Transverse colon (tissue), 4 donors: Measurements from ENCODE around the gene MYO3A. TPM values are rescaled to one million over a fixed set of nuclear protein-coding genes. Genes with fewer than 3 reads are reported as not detected.

Source experiments
- DNase-seq: peaks from one replicate; pipeline ENCODE4 v3.0.0-alpha.2; 2019
- H3K27ac ChIP-seq, 4 donors: fragments of 200-600 bp; sonication (generic); 2 replicates each; pipeline ENCODE4 v1.5.1; 2016 to 2018; ENCODE audit warnings: inconsistent platforms in 4 of 4
- H3K27me3 ChIP-seq: fragments of 200-600 bp; sonication (generic); 2 replicates; pipeline ENCODE4 v1.5.1; 2017; ENCODE audit warnings: inconsistent platforms
- H3K36me3 ChIP-seq, 4 donors: fragments of 200-600 bp; sonication (generic); 2 replicates each; pipeline ENCODE4 v1.5.1; 2017 to 2019; ENCODE audit warnings: inconsistent platforms in 4 of 4
- H3K4me1 ChIP-seq, 4 donors: fragments of 200-600 bp; sonication (generic); 2 replicates each; pipeline ENCODE4 v1.5.1; 2017 to 2020; ENCODE audit warnings: inconsistent platforms in 4 of 4
- H3K4me3 ChIP-seq, 4 donors: fragments of 200-600 bp; sonication (generic); 1 replicate in 1 of 4; 2 replicates in 3 of 4; pipeline versions ENCODE4 v1.5.1 to v1.6.1; 2017 to 2019; ENCODE audit warnings: inconsistent platforms in 4 of 4
- H3K9me3 ChIP-seq, 2 donors: fragments of 200-600 bp; sonication (generic); 2 replicates each; pipeline ENCODE4 v1.5.1; 2017 to 2019; ENCODE audit warnings: inconsistent platforms in 2 of 2
- EP300 ChIP-seq: sonication (generic); formaldehyde crosslinking; IDR thresholded peaks from one replicate; pipeline ENCODE4 v1.6.1; 2017; ENCODE audit warnings: antibody characterized with exemption, low read depth
- POLR2A ChIP-seq: fragments of 450-650 bp; IDR thresholded peaks from one replicate; pipeline ENCODE4 v1.6.1; 2016; ENCODE audit warnings: antibody characterized with exemption, mild to moderate bottlenecking, moderate library complexity
- POLR2AphosphoS5 ChIP-seq, 3 donors: sonication (generic); formaldehyde crosslinking; IDR thresholded peaks; one replicate each; pipeline ENCODE4 v1.6.1; 2016; ENCODE audit warnings: antibody characterized with exemption in 3 of 3
- WGBS, 2 donors: methylation state at CpG; one replicate each; pipeline ENCODE4 v1.1.5; 2018; ENCODE audit warnings: low coverage in 1 of 2; 5-methylcytosine and 5-hydroxymethylcytosine counted together
- in situ Hi-C, 4 donors: fragments of 200-750 bp; cut with MboI; loops; one replicate each; pipeline versions ENCODE4 v1.15.0 to v1.15.1; 2017; ENCODE audit warnings: low sequenced_read_pairs in 3 of 4, low pct_ligation_motif_present in 1 of 4, low pct_unique_long_range_greater_than_20kb in 1 of 4
- intact Hi-C: fragments of 100-400 bp; cut with DNase I; formaldehyde crosslinking; loops from one replicate; pipeline ENCODE4 v1.15.1; 2023; ENCODE audit warnings: low total_unique reads
- total RNA-seq, 4 donors: library from RNA; depleted of rRNA; stranded (reverse); fragments of >200 nt; gene quantifications; one replicate each; pipeline ENCODE4 v1.1.0, GENCODE V29; 2016
- TF ChIP-seq, protein P1 (sequence below), 5 experiments: fragments of 200-600 bp in 3 of 5; fragments of 450-650 bp in 2 of 5; sonication (generic) in 3 of 5; IDR thresholded peaks; 1 replicate in 2 of 5; 2 replicates in 3 of 5; pipeline ENCODE4 v1.5.1; 2016 to 2017; ENCODE audit warnings: antibody characterized with exemption in 5 of 5, inconsistent platforms in 3 of 5, mild to moderate bottlenecking in 2 of 5, moderate library complexity in 1 of 5

The MYO3A gene
- total RNA-seq, 4 donors from 2014 or later, result 0.27 to 1.3 (median 1.2) TPM; not detected in 1

DNA sequence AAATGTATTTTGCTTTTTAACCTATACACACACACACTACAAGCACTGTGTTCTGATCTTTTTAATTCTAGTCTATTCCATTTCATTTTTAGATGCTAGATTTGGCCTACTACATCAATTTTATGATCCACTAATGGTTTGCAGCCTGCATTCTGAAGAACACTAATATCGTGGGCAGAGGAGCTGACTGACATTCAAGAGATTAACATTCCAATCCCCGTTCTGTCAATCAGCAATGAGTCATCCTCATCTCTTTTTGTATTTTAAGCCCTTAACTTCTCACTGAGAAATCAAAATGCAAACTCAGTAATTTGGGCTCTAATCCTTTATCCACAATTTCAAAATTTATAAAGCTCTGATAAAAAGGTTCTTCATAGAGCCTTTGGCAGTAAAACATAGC, 235.4 kb downstream of the MYO3A start:
- intact Hi-C loops, result no loop called here
- in situ Hi-C loops, result no loop called here
- TF ChIP-seq, protein P1, sequence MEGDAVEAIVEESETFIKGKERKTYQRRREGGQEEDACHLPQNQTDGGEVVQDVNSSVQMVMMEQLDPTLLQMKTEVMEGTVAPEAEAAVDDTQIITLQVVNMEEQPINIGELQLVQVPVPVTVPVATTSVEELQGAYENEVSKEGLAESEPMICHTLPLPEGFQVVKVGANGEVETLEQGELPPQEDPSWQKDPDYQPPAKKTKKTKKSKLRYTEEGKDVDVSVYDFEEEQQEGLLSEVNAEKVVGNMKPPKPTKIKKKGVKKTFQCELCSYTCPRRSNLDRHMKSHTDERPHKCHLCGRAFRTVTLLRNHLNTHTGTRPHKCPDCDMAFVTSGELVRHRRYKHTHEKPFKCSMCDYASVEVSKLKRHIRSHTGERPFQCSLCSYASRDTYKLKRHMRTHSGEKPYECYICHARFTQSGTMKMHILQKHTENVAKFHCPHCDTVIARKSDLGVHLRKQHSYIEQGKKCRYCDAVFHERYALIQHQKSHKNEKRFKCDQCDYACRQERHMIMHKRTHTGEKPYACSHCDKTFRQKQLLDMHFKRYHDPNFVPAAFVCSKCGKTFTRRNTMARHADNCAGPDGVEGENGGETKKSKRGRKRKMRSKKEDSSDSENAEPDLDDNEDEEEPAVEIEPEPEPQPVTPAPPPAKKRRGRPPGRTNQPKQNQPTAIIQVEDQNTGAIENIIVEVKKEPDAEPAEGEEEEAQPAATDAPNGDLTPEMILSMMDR (IDR thresholded peaks at IDR 0.05), result no peak
- TF ChIP-seq POLR2A (no peak), POLR2AphosphoS5 (IDR thresholded peaks at IDR 0.05) (no peak), EP300 (no peak)

DNA sequence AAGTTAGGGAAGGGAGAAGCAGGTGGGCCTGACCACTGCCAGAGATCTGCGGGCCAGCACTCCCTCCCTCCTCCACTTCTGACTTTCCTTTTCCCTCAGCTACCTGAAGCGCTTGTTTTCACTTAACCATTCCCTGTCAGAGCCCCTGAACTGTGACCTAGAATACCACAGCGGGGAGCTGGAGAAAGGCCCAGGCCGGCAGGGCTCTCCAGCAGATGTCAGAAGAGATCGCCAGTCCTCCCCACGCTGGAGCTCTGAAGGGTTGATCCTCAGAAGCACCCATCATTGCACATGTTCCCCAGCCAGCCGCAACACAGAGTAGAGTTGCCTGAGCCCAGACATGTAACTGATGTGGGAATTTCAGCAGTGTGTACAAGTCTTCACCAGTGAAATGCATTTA, 238.1 kb downstream of the MYO3A start:
- Histone ChIP-seq H3K9me3 (no peaks in the 10 kb centered on the region), H3K4me3 (no peak overlapping the region), H3K36me3 (no peaks in the 10 kb centered on the region), H3K27me3 (no peaks in the 10 kb centered on the region), H3K4me1 (no peaks in the 10 kb centered on the region), H3K27ac (no peak overlapping the region)
- intact Hi-C loops (no loop called here), in situ Hi-C loops (no loop called here)
- DNase-seq, result no peak
- 61 to 67% methylated on average over 7 of the region's 7 CpGs for WGBS, 2 donors
- TF ChIP-seq EP300 (no peak), POLR2AphosphoS5 (IDR thresholded peaks at IDR 0.05) (no peak), POLR2A (no peak)
- TF ChIP-seq, protein P1 (IDR thresholded peaks at IDR 0.05), result no peak

More for the DNA sequence above, 235.4 kb downstream of the MYO3A start:
- no peaks in the 10 kb centered on the region for H3K36me3 ChIP-seq
- no peaks in the 10 kb centered on the region for H3K4me1 ChIP-seq
- no peak overlapping the region for H3K27ac ChIP-seq
- no peak for DNase-seq
- no peak overlapping the region for H3K4me3 ChIP-seq
- H3K27me3 ChIP-seq, result no peaks in the 10 kb centered on the region
- 54 to 55% methylated on average over 2 of the region's 2 CpGs for WGBS, 2 donors
- H3K9me3 ChIP-seq, result no peaks in the 10 kb centered on the region

- intact Hi-C loops (no loop called here), in situ Hi-C loops (no loop called here)
- H3K4me1 ChIP-seq, result no peaks in the 10 kb centered on the region
- 38 to 100% methylated on average over 1 to 2 of the region's 2 CpGs for WGBS, 2 donors
- no peak overlapping the region for H3K27ac ChIP-seq
- no peak overlapping the region for H3K4me3 ChIP-seq
- H3K9me3 ChIP-seq, result no peaks in the 10 kb centered on the region
- H3K27me3 ChIP-seq, result no peaks in the 10 kb centered on the region
- H3K36me3 ChIP-seq, result no peaks in the 10 kb centered on the region
- TF ChIP-seq POLR2AphosphoS5 (IDR thresholded peaks at IDR 0.05) (no peak), EP300 (no peak), POLR2A (no peak)
- TF ChIP-seq, protein P1 (IDR thresholded peaks at IDR 0.05), result no peak
- no peak for DNase-seq
Observed at GRCh38 chr10:26173837-26174236, 239.8 kb downstream of the MYO3A start.

- Histone ChIP-seq H3K27me3 (no peaks in the 10 kb centered on the region), H3K9me3 (no peaks in the 10 kb centered on the region), H3K27ac (no peak overlapping the region), H3K4me1 (no peaks in the 10 kb centered on the region), H3K36me3 (no peaks in the 10 kb centered on the region), H3K4me3 (no peak overlapping the region)
- in situ Hi-C loops (no loop called here), intact Hi-C loops (no loop called here)
- no peak for DNase-seq
- TF ChIP-seq POLR2AphosphoS5 (IDR thresholded peaks at IDR 0.05) (no peak), POLR2A (no peak), EP300 (no peak)
- TF ChIP-seq, protein P1 (IDR thresholded peaks at IDR 0.05), result no peak
- WGBS, 2 donors, result 72 to 83% methylated on average over 2 to 4 of the region's 4 CpGs
Observed at GRCh38 chr10:26177341-26177740, 243.3 kb downstream of the MYO3A start.
